Fibroblast of lung (primary cell): ENCODE results near the gene MTHFR. TPM values are rescaled to one million over a fixed set of nuclear protein-coding genes. Genes with fewer than 3 reads are reported as not detected.

Experiments used
- DNase-seq, 2 donors: peaks; one replicate each; pipeline versions ENCODE4 v3.0.0 to v3.0.0-alpha.2; 2010; ENCODE audit warnings: low read depth in 2 of 2
- H2AFZ ChIP-seq: 2 replicates; pipeline ENCODE4 v1.5.1; 2012; ENCODE audit warnings: low read length, control low read depth, inconsistent platforms
- H3K27ac ChIP-seq: 2 replicates; pipeline ENCODE4 v1.5.1; 2011; ENCODE audit warnings: low read length, control low read depth; ENCODE audit not compliant: insufficient read depth
- H3K27me3 ChIP-seq: 2 replicates; pipeline ENCODE4 v1.5.1; 2011; ENCODE audit warnings: mild to moderate bottlenecking, low read length; ENCODE audit not compliant: control insufficient read depth, insufficient read depth
- H3K36me3 ChIP-seq: 2 replicates; pipeline ENCODE4 v1.5.1; 2011; ENCODE audit warnings: low read length; ENCODE audit not compliant: control insufficient read depth, insufficient read depth
- H3K4me1 ChIP-seq: 2 replicates; pipeline ENCODE4 v1.5.1; 2011; ENCODE audit warnings: low read length; ENCODE audit not compliant: control insufficient read depth, insufficient read depth; ENCODE audit errors: extremely low read depth
- H3K4me2 ChIP-seq: 2 replicates; pipeline ENCODE4 v1.5.1; 2011; ENCODE audit warnings: low read length, control low read depth; ENCODE audit not compliant: insufficient read depth; ENCODE audit errors: extremely low read depth
- H3K4me3 ChIP-seq, 4 experiments: fragments of 200-600 bp in 1 of 4; sonication (generic) in 1 of 4; replicated peaks in 1 of 4; 2 replicates each; pipeline ENCODE4 v1.5.1; 2011 to 2016; ENCODE audit warnings: low read length in 4 of 4, low read depth in 3 of 4, mild to moderate bottlenecking in 3 of 4, control low read depth in 2 of 4, inconsistent platforms in 1 of 4, mixed read lengths in 1 of 4; ENCODE audit not compliant: insufficient read depth in 1 of 4; ENCODE audit errors: control extremely low read depth in 1 of 4
- H3K79me2 ChIP-seq: 2 replicates; pipeline ENCODE4 v1.5.1; 2012; ENCODE audit warnings: mild to moderate bottlenecking, low read length, inconsistent platforms; ENCODE audit not compliant: control insufficient read depth, insufficient read depth
- H3K9ac ChIP-seq: 2 replicates; pipeline ENCODE4 v1.5.1; 2011; ENCODE audit warnings: mild to moderate bottlenecking, low read length, control low read depth; ENCODE audit not compliant: insufficient read depth
- H3K9me3 ChIP-seq: 2 replicates; pipeline ENCODE4 v1.5.1; 2012; ENCODE audit warnings: low read depth, low read length; ENCODE audit not compliant: control insufficient read depth, insufficient read depth
- H4K20me1 ChIP-seq: 2 replicates; pipeline ENCODE4 v1.5.1; 2011; ENCODE audit warnings: low read length; ENCODE audit not compliant: control insufficient read depth, insufficient read depth; ENCODE audit errors: extremely low read depth
- CTCF ChIP-seq, 2 donors: IDR thresholded peaks in 1 of 2; conservative IDR thresholded peaks in 1 of 2; 1 replicate in 1 of 2; 2 replicates in 1 of 2; pipeline ENCODE4 v1.5.1; 2011 to 2012; ENCODE audit warnings: low read length in 2 of 2, control low read depth in 1 of 2, inconsistent platforms in 1 of 2, low read depth in 1 of 2, mild to moderate bottlenecking in 1 of 2
- EZH2 ChIP-seq: IDR thresholded peaks from 2 replicates; pipeline ENCODE4 v1.5.1; 2012; ENCODE audit warnings: low read length, control low read depth, mild to moderate bottlenecking; ENCODE audit errors: missing control alignments
- polyA plus RNA-seq, 2 donors: library from polyadenylated mRNA; depleted of rRNA in 1 of 2; stranded (reverse) in 1 of 2; unstranded in 1 of 2; fragments of >200 nt; gene quantifications; 2 replicates each; pipeline ENCODE4 v1.2.1, GENCODE V29; 2011 to 2012; ENCODE audit warnings: missing spikeins in 1 of 2
- total RNA-seq: library from RNA; depleted of rRNA; stranded (reverse); fragments of >200 nt; gene quantifications from 2 replicates; pipeline ENCODE4 v1.2.1, GENCODE V29; 2014

MTHFR gene
- total and polyA plus RNA-seq, 2 donors (not counting 1 experiment from before 2014, with no cell fraction given) = 16.3 to 87.4 TPM

GRCh38 chr1:11752359-11753088 lies 53.2 kb downstream of the MTHFR start:
- no peak for DNase-seq
- H3K27me3 ChIP-seq = peaks cover 3% of the 10 kb centered on the region
- TF ChIP-seq CTCF (conservative IDR thresholded peaks at IDR 0.05 in 1 of 2, IDR thresholded peaks at IDR 0.05 in 1 of 2; ENCODE audit: low read depth in 1 of 2, low read length in 2 of 2) (no peak), EZH2 (no peak)

GRCh38 chr1:11751087-11751486 lies 54.7 kb downstream of the MTHFR start:
- peaks cover 5% of the 10 kb centered on the region for H3K36me3 ChIP-seq
- no peak overlapping the region for H3K4me3 ChIP-seq
- no peak overlapping the region for H3K4me2 ChIP-seq
- TF ChIP-seq EZH2 = no peak
- no peak for TF ChIP-seq CTCF (conservative IDR thresholded peaks at IDR 0.05 in 1 of 2, IDR thresholded peaks at IDR 0.05 in 1 of 2; ENCODE audit: low read depth in 1 of 2, low read length in 2 of 2)
- no peak overlapping the region for H3K9ac ChIP-seq
- peaks cover 3% of the 10 kb centered on the region for H3K27me3 ChIP-seq
- H3K9me3 ChIP-seq = no peaks in the 10 kb centered on the region
- H3K79me2 ChIP-seq = no peaks in the 10 kb centered on the region
- no peak overlapping the region for H2AFZ ChIP-seq
- no peaks in the 10 kb centered on the region for H3K4me1 ChIP-seq
- no peak overlapping the region for H3K27ac ChIP-seq
- DNase-seq = no peak
- H4K20me1 ChIP-seq = no peaks in the 10 kb centered on the region

More at GRCh38 chr1:11752359-11753088, 53.2 kb downstream of the MTHFR start:
- Histone ChIP-seq H3K4me1 (no peaks in the 10 kb centered on the region), H3K79me2 (no peaks in the 10 kb centered on the region), H3K27ac (no peak overlapping the region), H3K9me3 (no peaks in the 10 kb centered on the region), H3K4me2 (no peak overlapping the region), H3K4me3 (no peak overlapping the region), H3K9ac (no peak overlapping the region), H3K36me3 (peaks cover 5% of the 10 kb centered on the region), H4K20me1 (no peaks in the 10 kb centered on the region), H2AFZ (no peak overlapping the region)

GRCh38 chr1:11749996-11750395 lies 55.8 kb downstream of the MTHFR start:
- no peak for DNase-seq
- no peak for TF ChIP-seq EZH2
- TF ChIP-seq CTCF (conservative IDR thresholded peaks at IDR 0.05 in 1 of 2, IDR thresholded peaks at IDR 0.05 in 1 of 2; ENCODE audit: low read depth in 1 of 2, low read length in 2 of 2) = no peak
- H4K20me1 ChIP-seq = no peaks in the 10 kb centered on the region

More at GRCh38 chr1:11749996-11750395, 55.8 kb downstream of the MTHFR start:
- peaks cover 5% of the 10 kb centered on the region for H3K36me3 ChIP-seq
- H3K27me3 ChIP-seq = no peaks in the 10 kb centered on the region
- H3K9me3 ChIP-seq = no peaks in the 10 kb centered on the region
- H3K4me3 ChIP-seq = no peak overlapping the region
- H3K4me1 ChIP-seq = no peaks in the 10 kb centered on the region
- H3K27ac ChIP-seq = no peak overlapping the region
- no peak overlapping the region for H3K4me2 ChIP-seq
- no peaks in the 10 kb centered on the region for H3K79me2 ChIP-seq
- no peak overlapping the region for H2AFZ ChIP-seq
- no peak overlapping the region for H3K9ac ChIP-seq
